ENCODE measurements around the gene MYOM3. TPM values are rescaled to one million over a fixed set of nuclear protein-coding genes. Genes with fewer than 3 reads are reported as not detected.

The MYOM3 gene
- total and polyA plus RNA-seq, 8 donors: 0.06 to 0.52 (median 0.27) TPM; not detected in 1

DNA sequence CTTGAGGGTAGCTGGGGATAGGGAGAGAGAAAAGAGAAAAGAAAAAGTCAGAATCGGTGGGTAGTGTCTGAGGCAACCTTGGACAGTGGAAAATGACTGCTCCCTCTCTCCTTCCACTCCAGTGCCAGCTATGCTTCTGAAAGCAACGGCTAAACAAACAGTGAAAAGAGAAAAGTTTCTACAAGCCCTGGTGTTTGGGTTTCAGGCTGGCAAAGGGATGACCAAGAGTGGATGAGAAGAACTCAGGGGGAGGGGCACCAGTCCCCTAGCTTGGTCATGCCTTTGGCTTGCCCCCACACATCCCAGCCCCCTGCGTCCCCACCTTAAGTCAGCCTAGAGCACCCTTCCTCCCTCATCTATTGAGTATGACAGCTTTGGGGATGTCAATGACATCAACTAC, 22.4 kb upstream of the MYOM3 start:
- H3K27ac ChIP-seq: no peak overlapping the region
- H3K4me1 ChIP-seq: no peaks in the 10 kb centered on the region
- peaks cover 0 to 15% of the 10 kb centered on the region in 2 donors for H3K9me3 ChIP-seq
- DNase-seq (no peak), ATAC-seq (no peak)
- intact Hi-C loops (cut with DNase I): no loop called here
- H3K36me3 ChIP-seq: no peaks in the 10 kb centered on the region
- H3K4me3 ChIP-seq: no peak overlapping the region
- H3K27me3 ChIP-seq: no peaks in the 10 kb centered on the region
- TF ChIP-seq, protein P1, sequence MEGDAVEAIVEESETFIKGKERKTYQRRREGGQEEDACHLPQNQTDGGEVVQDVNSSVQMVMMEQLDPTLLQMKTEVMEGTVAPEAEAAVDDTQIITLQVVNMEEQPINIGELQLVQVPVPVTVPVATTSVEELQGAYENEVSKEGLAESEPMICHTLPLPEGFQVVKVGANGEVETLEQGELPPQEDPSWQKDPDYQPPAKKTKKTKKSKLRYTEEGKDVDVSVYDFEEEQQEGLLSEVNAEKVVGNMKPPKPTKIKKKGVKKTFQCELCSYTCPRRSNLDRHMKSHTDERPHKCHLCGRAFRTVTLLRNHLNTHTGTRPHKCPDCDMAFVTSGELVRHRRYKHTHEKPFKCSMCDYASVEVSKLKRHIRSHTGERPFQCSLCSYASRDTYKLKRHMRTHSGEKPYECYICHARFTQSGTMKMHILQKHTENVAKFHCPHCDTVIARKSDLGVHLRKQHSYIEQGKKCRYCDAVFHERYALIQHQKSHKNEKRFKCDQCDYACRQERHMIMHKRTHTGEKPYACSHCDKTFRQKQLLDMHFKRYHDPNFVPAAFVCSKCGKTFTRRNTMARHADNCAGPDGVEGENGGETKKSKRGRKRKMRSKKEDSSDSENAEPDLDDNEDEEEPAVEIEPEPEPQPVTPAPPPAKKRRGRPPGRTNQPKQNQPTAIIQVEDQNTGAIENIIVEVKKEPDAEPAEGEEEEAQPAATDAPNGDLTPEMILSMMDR (IDR thresholded peaks at IDR 0.05): no peak

DNA sequence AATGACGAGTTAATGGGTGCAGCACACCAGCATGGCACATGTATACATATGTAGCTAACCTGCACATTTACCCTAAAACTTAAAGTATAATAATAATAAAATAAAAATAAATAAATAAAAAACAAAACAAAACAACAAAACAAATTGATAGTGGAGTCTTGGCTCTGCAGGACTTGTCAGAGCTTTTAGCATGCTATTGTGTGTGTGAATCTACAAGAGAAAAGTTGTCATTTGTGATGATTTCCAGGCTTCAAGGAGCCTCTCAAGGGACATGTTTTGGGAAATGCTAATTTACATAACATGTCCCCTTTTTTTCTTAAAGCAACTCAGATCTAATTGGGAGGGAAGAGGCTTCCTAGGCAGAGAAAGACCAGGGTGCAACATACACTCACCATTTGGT, 21.9 kb upstream of the MYOM3 start:
- intact Hi-C loops (cut with DNase I): no loop called here
- ATAC-seq (no peak), DNase-seq (no peak)
- peaks cover 0 to 15% of the 10 kb centered on the region in 2 donors for H3K9me3 ChIP-seq
- H3K36me3 ChIP-seq: no peaks in the 10 kb centered on the region
- no peak overlapping the region for H3K4me3 ChIP-seq
- TF ChIP-seq, protein P1 (IDR thresholded peaks at IDR 0.05): no peak
- H3K4me1 ChIP-seq: no peaks in the 10 kb centered on the region
- H3K27me3 ChIP-seq: no peaks in the 10 kb centered on the region
- H3K27ac ChIP-seq: no peak overlapping the region

DNA sequence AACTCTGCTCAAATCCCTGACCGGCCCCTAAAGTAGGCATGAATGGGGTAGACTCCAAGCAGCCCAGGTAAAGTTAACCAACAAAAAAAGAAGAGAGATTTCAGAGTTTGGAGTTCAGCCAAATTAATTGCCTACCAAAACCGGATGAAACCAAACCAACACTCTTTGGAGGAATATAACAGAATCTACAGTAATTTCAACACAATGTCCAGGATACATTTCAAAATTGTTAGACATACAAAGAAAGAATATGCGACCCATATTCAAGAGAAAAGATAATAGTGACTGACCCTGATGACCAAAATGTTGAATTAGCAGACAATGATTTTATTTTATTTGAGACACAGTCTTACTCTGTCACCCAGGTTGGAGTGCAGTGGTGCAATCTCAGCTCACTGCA, 18.4 kb upstream of the MYOM3 start:
- H3K4me1 ChIP-seq: no peaks in the 10 kb centered on the region
- H3K36me3 ChIP-seq: no peaks in the 10 kb centered on the region
- H3K27ac ChIP-seq: no peak overlapping the region
- TF ChIP-seq, protein P1 (IDR thresholded peaks at IDR 0.05): no peak
- DNase-seq (no peak), ATAC-seq (no peak)
- no peaks in the 10 kb centered on the region for H3K27me3 ChIP-seq
- intact Hi-C loops (cut with DNase I): no loop called here
- peaks cover 0 to 15% of the 10 kb centered on the region in 2 donors for H3K9me3 ChIP-seq
- no peak overlapping the region for H3K4me3 ChIP-seq

DNA sequence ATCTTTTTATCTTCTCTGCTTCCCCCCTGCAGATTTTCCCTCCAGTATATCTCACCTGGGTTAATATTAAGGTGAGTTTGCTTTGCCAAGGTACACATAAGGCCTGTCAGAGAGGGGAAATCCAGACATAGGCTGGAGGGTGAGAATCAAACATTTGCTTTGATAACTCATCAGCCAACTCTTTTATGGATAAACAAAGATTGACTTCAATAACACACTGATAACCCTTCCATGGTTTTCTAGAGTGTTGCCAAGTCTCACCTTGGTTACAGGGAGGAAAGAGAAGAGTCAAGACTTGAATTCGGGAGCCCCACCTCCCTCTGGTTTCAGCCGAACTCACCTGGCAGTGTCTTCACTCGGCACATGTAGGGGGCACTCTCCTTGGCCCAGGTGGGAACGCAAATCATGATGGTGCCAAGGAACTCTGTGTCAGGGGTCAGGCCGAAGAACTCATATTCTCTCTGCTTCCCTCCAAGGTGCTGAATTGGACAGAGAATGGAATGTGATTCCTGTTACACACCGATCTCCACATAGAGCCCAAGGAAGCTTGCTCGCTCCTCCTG, 15.9 kb upstream of the MYOM3 start:
- TF ChIP-seq, protein P1 (IDR thresholded peaks at IDR 0.05): no peak
- no peak for ATAC-seq
- Histone ChIP-seq H3K27ac (no peak overlapping the region), H3K27me3 (no peaks in the 10 kb centered on the region), H3K4me1 (no peaks in the 10 kb centered on the region), H3K36me3 (no peaks in the 10 kb centered on the region), H3K9me3 (peaks cover 0 to 15% of the 10 kb centered on the region in 2 donors), H3K4me3 (no peak overlapping the region)
- intact Hi-C loops (cut with DNase I): no loop called here
- DNase-seq: no peak

DNA sequence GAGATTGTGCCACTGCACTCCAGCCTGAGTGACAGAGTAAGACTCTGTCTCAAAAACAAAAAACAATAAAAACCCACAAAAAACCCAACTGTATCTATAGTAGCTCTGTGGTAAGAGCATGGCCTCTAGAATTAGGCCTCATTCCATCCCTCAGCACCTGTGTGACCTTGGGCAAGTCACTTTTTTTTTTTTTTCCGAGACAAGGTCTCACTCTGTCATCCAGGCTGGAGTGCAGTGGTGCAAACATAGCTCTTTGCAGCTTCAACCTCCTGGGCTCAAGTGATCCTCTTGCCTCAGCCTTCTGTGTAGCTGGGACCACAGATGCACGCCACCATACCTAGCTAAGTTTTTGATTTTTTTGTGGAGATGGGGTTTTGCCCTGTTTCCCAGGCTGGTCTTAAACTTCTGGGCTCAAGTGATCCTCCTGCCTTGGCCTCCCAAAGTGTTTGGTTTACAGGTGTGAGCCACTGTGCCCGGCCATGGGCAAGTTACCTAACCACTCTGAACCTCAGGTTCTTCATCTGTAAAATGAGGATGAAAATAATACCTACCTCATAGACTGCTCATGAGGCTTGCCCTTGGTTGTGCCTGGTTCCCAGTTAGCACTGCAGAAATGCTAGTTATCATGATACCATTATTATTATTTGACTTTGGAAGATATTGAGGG, 15.3 kb upstream of the MYOM3 start:
- TF ChIP-seq, protein P1 (IDR thresholded peaks at IDR 0.05): no peak
- peaks cover 0 to 15% of the 10 kb centered on the region in 2 donors for H3K9me3 ChIP-seq
- no peak for ATAC-seq
- H3K27ac ChIP-seq: no peak overlapping the region
- no peaks in the 10 kb centered on the region for H3K4me1 ChIP-seq
- no peaks in the 10 kb centered on the region for H3K27me3 ChIP-seq
- H3K36me3 ChIP-seq: no peaks in the 10 kb centered on the region
- intact Hi-C loops (cut with DNase I): no loop called here
- H3K4me3 ChIP-seq: no peak overlapping the region
- no peak for DNase-seq
